Stimulated activated naive B cell treated with anti-CD40 and anti-IgM and Interleukin-4, amounts not matched to agents 10 μg/mL and 1 μg/mL and 100 μg/mL, for 72 hours (primary cell): ENCODE data around the gene POU2F2.

ENCODE experiments used
- ATAC-seq, 2 donors: fragments of 150-1000 bp; cut with Tn5 transposase; replicated peaks; 2 replicates each; pipeline ENCODE4 v1.10.0; 2021; ENCODE audit warnings: moderate library complexity in 1 of 2
- DNase-seq: peaks from one replicate; pipeline ENCODE4 v3.0.0; 2021
- H3K27ac Mint-ChIP-seq: one replicate; pipeline ENCODE4 v1.8.0; 2022; ENCODE audit warnings: mild to moderate bottlenecking, mixed read lengths
- H3K27me3 Mint-ChIP-seq, 2 donors: one replicate each; pipeline ENCODE4 v1.8.0; 2022; ENCODE audit warnings: mixed read lengths in 2 of 2
- H3K36me3 Mint-ChIP-seq, 2 donors: one replicate each; pipeline ENCODE4 v1.8.0; 2022; ENCODE audit warnings: mixed read lengths in 2 of 2, mild to moderate bottlenecking in 1 of 2
- H3K4me1 Mint-ChIP-seq, 2 donors: one replicate each; pipeline ENCODE4 v1.8.0; 2022; ENCODE audit warnings: mixed read lengths in 2 of 2, mild to moderate bottlenecking in 1 of 2
- H3K4me3 Mint-ChIP-seq, 2 donors: one replicate each; pipeline ENCODE4 v1.8.0; 2022; ENCODE audit warnings: mild to moderate bottlenecking in 2 of 2, mixed read lengths in 2 of 2, moderate library complexity in 1 of 2
- H3K9me3 Mint-ChIP-seq, 2 donors: one replicate each; pipeline ENCODE4 v1.8.0; 2022; ENCODE audit warnings: mixed read lengths in 2 of 2, mild to moderate bottlenecking in 1 of 2

POU2F2 gene

DNA sequence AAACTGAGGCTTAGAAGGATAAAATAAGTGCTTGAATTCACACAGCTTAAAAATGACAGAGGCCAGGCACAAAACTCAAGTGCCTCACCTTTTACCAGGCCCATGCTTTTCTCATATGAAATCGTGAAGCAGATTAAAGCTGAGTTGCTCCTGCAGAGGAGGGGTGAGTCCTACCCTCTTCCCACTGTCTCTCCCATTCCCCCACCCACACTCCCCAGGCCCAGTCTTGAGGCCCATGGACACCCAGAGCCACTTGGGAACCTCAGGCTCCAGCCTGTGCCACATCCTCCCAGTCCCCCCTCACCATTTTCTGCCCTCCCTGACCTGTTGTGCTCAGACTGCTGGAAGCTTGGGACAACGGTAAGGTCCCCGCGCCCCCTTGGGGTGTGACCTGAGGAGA lies 38.7 kb downstream of the POU2F2 start:
- Mint-ChIP-seq H3K4me3 (no peak overlapping the region), H3K4me1 (peaks cover 40 to 61% of the 10 kb centered on the region in 2 donors), H3K27ac (peak overlapping the region; percentile 84), H3K9me3 (no peaks in the 10 kb centered on the region), H3K27me3 (no peaks in the 10 kb centered on the region), H3K36me3 (peaks cover 52 to 64% of the 10 kb centered on the region in 2 donors)
- DNase-seq (no peak), ATAC-seq (no peak)

DNA sequence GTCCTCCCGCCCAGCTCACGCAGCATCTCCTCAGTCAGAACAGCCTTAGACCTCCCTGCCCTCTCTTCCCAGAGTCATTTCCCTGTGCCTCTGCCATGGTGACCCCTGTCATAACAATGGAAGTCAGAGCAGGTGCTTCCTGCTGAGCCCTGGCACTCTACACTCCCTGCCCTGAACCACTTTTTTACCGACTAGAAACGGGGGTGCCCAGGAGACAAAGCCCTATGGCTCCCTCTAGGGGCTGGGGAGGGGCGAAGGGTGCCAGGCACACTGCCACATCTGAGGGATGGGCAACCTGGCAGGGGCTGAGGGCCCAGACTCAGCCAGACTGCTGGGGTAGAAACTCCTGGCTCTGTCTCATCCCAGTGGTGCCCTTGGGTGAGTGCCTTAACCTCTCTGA lies 39.9 kb downstream of the POU2F2 start:
- DNase-seq (no peak), ATAC-seq (peak; percentile 29 to 36)
- Mint-ChIP-seq H3K36me3 (peaks cover 52 to 67% of the 10 kb centered on the region in 2 donors), H3K27me3 (no peaks in the 10 kb centered on the region), H3K4me1 (peaks cover 47 to 72% of the 10 kb centered on the region in 2 donors), H3K27ac (peak overlapping the region; percentile 60), H3K4me3 (no peak overlapping the region), H3K9me3 (no peaks in the 10 kb centered on the region)

DNA sequence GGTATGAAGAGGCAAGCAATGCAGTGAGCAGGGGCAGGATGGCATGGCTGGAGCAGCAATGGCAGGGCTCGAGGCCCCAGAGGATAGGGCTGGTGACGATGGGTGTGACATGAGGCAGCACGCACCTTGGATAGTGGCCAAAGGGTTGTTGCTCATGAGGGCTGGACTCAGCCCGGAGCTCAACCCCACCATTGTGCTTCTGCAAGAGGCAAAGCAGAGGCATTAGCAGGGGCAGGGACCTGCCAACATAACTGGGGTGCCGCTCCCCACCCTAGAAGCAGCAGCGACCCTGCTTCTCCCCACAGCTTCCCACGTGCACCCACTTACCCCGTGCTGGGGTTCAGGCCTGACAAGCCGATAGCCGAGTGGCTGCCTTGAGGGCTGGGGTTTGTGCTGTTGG lies 40.5 kb downstream of the POU2F2 start:
- Mint-ChIP-seq H3K27ac (peak overlapping the region; percentile 59), H3K36me3 (peaks cover 52 to 65% of the 10 kb centered on the region in 2 donors), H3K27me3 (no peaks in the 10 kb centered on the region), H3K4me1 (peaks cover 50 to 78% of the 10 kb centered on the region in 2 donors), H3K4me3 (peak overlapping the region in 1 of 2 donors; percentile 46), H3K9me3 (no peaks in the 10 kb centered on the region)
- no peak for ATAC-seq
- DNase-seq: no peak

DNA sequence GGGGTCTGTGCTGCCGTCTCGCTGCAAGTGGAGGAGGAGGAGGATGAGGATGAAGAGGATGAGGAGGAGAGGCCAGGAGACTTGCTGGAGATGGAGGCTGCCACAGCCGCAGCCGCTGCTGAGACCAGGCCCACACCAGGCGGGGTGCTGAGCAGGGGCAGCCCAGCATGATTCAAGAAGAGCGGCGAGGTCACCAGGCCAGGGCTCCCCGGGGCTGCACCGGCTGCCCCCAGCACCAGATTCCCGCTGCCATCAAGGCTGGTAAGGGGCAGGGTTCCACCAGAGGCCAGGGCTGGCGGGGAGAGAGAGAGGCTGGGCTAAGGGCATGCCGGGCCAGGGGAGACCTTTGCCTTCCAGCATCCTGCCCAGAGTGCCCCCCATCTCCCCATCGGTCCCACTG lies 40.9 kb downstream of the POU2F2 start:
- no peaks in the 10 kb centered on the region for H3K9me3 Mint-ChIP-seq
- peaks cover 47 to 61% of the 10 kb centered on the region in 2 donors for H3K36me3 Mint-ChIP-seq
- H3K27ac Mint-ChIP-seq: peak overlapping the region; percentile 91
- H3K4me1 Mint-ChIP-seq: peaks cover 50 to 78% of the 10 kb centered on the region in 2 donors
- DNase-seq (no peak), ATAC-seq (no peak)
- H3K27me3 Mint-ChIP-seq: no peaks in the 10 kb centered on the region
- peak overlapping the region in 1 of 2 donors; percentile 46 for H3K4me3 Mint-ChIP-seq

DNA sequence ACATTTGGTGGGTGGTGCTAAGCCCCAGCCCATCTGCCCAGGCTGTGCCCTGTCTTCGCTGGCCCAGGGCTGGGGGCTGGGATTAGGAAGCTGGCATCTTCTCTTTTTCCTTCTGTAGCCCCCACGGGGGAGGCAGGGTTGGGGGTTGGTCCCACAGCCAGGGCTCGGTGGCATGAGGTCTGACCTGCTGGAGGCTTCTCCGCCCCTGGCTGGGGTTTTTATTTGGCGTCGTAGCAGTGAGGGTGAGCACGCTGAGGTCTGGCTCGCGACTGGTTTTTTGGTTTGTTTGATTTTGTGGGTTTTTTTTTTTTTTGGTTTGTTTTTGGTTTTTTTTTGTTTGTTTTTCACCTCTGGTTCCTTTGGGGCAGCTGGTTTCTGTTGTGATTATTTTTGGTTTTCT lies 41.6 kb downstream of the POU2F2 start:
- Mint-ChIP-seq H3K27me3 (no peaks in the 10 kb centered on the region), H3K4me3 (peak overlapping the region; percentile 19 to 54), H3K9me3 (no peaks in the 10 kb centered on the region), H3K27ac (peak overlapping the region; percentile 91), H3K4me1 (peaks cover 54 to 85% of the 10 kb centered on the region in 2 donors), H3K36me3 (peaks cover 45 to 59% of the 10 kb centered on the region in 2 donors)
- ATAC-seq (no peak), DNase-seq (no peak)

DNA sequence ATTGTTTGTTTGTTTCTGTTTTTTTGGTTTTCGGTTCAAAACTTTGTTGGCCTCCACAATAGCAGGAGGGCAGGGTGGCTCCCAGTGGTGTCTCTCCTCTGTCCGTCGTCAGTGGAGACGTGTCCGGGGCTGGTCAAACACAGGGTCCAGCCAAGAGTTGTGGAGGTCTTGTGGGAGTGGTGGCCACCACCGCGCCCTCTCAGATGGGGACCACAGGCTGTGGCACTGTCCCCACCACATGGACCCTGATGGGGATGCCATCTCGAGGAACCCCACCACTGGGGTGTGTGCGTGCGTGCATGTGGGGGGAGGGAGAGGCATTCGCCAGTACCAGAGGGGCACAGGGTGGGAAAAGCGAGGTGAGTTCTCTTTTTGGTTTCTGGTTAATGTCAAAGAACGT lies 42.5 kb downstream of the POU2F2 start:
- H3K27ac Mint-ChIP-seq: peak overlapping the region; percentile 91
- DNase-seq (no peak), ATAC-seq (no peak)
- no peaks in the 10 kb centered on the region for H3K27me3 Mint-ChIP-seq
- H3K4me3 Mint-ChIP-seq: peak overlapping the region in 1 of 2 donors; percentile 34
- H3K9me3 Mint-ChIP-seq: no peaks in the 10 kb centered on the region
- H3K4me1 Mint-ChIP-seq: peaks cover 53 to 83% of the 10 kb centered on the region in 2 donors
- H3K36me3 Mint-ChIP-seq: peaks cover 36 to 55% of the 10 kb centered on the region in 2 donors

DNA sequence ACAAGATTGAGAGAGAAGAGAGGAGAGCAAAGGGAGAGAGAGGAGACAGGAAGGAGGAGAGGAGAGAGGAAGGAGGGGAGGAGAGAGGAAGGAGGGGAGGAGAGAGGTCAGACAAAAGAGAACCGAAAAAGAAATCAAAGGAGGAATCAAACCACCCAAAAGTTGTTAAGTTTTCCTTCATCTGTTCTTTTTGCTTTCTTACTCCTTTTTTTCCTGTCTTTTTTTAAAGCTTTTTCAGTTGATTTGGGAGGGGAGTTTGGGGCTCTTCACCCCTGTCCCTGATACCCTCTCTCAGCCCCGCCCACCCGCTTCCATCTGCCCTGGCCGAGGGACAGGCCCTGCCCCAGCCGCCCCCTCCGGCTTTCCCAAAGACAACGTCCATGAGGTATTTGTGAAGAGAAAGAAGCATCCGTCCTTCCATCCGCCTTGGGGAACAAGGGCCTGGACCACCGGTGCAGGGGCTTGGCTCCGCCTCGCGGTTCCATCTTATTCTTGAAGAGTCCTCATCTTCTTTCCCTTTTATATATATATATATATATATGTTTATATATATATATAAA lies 43.0 kb downstream of the POU2F2 start:
- Mint-ChIP-seq H3K27me3 (no peaks in the 10 kb centered on the region), H3K27ac (peak overlapping the region; percentile 91), H3K36me3 (peaks cover 32 to 52% of the 10 kb centered on the region in 2 donors), H3K4me3 (peak overlapping the region in 1 of 2 donors; percentile 0), H3K4me1 (peaks cover 49 to 79% of the 10 kb centered on the region in 2 donors), H3K9me3 (no peaks in the 10 kb centered on the region)
- DNase-seq (no peak), ATAC-seq (no peak)

DNA sequence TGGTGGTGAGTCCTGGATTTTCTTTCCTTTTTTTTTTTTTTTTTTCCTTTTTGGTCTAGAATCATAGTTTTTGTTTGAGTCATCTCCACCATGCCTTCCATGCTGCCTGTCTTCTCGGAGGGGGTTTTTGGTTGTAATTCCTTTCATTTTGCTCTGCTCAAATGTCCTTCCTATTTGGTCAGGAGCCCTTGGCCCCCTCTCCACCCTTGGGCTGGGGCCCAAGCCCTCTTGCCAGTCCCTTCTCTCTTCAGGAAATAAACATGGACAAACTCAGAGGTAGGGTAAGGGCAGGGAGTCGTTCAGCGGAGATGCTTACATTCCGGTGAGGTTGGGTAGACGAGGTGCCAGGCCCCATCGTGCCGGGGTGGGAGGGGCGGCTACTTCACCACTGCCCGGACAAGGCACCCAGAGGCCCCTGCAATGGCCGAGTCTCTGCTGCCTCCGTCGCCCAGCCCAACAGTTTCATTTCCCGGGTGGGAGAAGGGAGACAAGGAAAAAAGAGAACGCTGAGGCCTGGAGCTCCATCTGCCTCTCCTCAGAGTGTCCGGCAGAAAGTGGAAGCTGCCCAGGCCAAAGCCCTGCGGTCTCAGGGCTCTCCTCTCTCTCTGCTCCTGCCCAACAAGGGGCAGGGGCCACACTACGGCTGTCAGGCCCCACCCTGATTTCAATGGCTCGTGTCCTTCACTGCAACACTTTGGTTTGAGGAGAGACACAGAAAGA lies 43.6 kb downstream of the POU2F2 start:
- no peak for ATAC-seq
- no peak for DNase-seq
- peaks cover 29 to 52% of the 10 kb centered on the region in 2 donors for H3K36me3 Mint-ChIP-seq
- no peaks in the 10 kb centered on the region for H3K27me3 Mint-ChIP-seq
- peak overlapping the region; percentile 90 for H3K27ac Mint-ChIP-seq
- H3K4me3 Mint-ChIP-seq: peak overlapping the region; percentile 10 to 55
- no peaks in the 10 kb centered on the region for H3K9me3 Mint-ChIP-seq
- H3K4me1 Mint-ChIP-seq: peaks cover 46 to 73% of the 10 kb centered on the region in 2 donors

DNA sequence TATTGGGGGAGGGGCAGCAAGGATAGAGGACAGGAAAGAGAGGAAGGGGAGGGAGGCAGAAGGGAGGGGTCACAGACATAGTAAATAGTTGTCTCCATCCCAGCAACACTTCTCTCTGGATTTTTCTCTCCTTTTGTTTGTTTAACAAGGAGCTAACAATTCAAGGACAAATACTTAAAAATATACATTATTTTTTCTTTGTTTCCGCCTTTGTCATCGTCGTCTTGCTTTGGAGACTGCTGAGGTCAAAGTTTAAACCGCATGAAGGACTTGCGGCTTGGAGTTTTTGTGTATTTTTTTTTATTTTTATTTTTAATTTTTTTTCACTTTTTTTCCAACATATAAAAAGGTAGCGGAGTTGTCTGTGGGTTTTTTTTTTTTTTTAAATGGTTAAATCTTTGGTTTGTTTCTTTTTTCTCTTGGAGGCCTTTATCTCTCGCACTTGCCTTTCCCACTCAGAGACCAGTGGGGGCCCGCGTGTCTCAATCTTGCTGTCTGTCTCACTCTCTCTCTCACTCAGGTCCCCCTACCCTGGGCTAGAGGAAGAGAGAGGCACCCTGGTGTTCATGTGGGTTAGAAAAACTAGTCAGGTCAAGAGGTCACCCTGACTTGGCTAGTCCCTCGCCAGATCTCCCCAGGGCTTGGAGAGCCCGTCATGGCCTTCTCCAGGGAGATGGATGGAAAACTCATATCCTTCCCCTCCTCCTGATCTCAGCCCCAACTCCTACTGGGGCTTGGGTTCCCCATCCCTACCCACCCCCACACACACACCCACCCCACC lies 45.3 kb downstream of the POU2F2 start:
- peak overlapping the region in 1 of 2 donors; percentile 47 for H3K4me3 Mint-ChIP-seq
- DNase-seq: no peak
- peaks cover 42 to 65% of the 10 kb centered on the region in 2 donors for H3K4me1 Mint-ChIP-seq
- no peaks in the 10 kb centered on the region for H3K9me3 Mint-ChIP-seq
- H3K27me3 Mint-ChIP-seq: no peaks in the 10 kb centered on the region
- ATAC-seq: peak; percentile 17 to 28
- H3K36me3 Mint-ChIP-seq: peaks cover 28 to 48% of the 10 kb centered on the region in 2 donors
- peak overlapping the region; percentile 72 for H3K27ac Mint-ChIP-seq

DNA sequence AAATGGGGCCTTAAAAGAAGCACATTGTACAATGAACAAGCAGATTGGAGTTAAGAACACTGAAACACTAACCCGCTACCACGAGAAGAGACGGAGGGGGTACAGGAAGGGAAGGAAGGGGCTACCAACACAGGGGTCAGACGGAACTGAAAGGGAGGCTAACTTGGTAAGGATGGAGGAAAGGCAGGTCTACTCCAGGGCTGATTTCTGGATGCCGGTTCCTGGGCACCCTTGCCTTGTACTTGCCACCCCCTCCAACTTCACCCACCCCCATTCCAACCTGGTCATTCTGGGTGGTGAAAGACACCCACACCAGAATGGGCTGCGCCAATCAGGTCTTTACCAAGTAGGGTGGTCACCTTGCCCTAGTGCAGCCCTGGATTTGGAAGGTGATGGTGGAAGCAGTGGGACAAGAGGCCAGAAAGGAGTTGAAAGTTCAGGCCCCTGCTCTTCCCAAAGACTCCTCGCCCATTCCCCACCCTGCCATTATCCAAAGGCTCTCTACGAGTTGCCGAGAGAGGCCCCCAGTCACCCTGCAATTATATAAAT lies 46.0 kb downstream of the POU2F2 start:
- peaks cover 31 to 48% of the 10 kb centered on the region in 2 donors for H3K36me3 Mint-ChIP-seq
- H3K27ac Mint-ChIP-seq: no peak overlapping the region

DNA sequence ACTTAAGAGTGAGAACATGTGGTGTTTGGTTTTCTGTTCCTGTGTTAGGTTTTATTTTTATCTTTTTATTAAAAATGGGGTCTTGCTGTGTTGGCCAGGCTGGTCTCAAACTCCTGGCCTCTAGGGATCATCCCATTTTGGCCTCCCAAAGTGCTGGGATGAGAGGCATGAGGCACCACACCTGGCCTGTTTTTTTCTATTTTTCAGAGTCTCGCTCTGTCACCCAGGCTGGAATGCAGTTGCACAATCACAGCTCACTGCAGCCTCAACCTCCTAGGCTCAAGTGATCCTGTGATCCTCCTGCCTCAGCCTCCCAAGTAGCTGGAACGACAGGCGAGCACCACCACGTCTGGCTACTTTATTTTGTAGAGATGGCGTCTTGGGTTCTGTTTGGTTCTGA lies 48.7 kb downstream of the POU2F2 start:
- Mint-ChIP-seq H3K27me3 (no peaks in the 10 kb centered on the region), H3K36me3 (peaks cover 15 to 45% of the 10 kb centered on the region in 2 donors), H3K27ac (no peak overlapping the region), H3K4me3 (no peak overlapping the region), H3K9me3 (no peaks in the 10 kb centered on the region), H3K4me1 (peaks cover 23 to 41% of the 10 kb centered on the region in 2 donors)
- DNase-seq (no peak), ATAC-seq (no peak)

More for the DNA sequence above, 46.0 kb downstream of the POU2F2 start:
- DNase-seq: no peak
- peak in 1 of 2 donors; percentile 3 for ATAC-seq
- Mint-ChIP-seq H3K4me3 (peak overlapping the region in 1 of 2 donors; percentile 39), H3K4me1 (peaks cover 44 to 64% of the 10 kb centered on the region in 2 donors), H3K27me3 (no peaks in the 10 kb centered on the region), H3K9me3 (no peaks in the 10 kb centered on the region)

DNA sequence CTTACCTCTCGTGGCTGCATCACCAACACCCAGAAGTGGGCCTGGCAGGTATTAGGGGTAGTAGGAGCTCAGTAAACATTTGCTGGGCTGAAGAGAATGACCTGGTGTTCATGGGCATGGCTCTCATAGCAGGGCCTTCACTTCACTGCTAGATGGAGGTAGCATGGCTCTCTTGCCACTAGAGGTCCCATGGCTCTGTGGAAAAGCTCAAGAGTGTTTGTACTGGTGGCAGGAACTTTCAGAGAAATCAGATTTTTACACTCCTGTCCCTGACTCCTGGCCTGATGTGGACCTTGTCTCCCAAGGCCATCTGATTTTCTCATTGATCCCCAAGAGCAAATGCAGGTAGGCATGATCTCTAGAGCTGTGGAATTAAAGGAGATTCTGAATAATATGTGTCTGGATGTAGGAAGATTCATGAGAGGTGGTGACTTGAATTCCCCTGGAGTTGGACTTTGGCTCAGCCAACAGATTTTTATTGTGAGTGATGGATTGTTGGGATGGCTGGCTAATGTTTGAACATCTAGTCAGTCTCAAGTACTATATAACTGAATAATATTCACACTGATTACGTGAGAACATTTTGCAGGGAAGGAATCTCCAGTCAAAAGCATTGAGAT lies 50.6 kb downstream of the POU2F2 start:
- Mint-ChIP-seq H3K27me3 (no peaks in the 10 kb centered on the region), H3K9me3 (no peaks in the 10 kb centered on the region), H3K4me1 (peaks cover 31 to 43% of the 10 kb centered on the region in 2 donors), H3K36me3 (peaks cover 20 to 57% of the 10 kb centered on the region in 2 donors), H3K27ac (peak overlapping the region; percentile 65), H3K4me3 (no peak overlapping the region)
- ATAC-seq (peak; percentile 66 to 67), DNase-seq (no peak)

DNA sequence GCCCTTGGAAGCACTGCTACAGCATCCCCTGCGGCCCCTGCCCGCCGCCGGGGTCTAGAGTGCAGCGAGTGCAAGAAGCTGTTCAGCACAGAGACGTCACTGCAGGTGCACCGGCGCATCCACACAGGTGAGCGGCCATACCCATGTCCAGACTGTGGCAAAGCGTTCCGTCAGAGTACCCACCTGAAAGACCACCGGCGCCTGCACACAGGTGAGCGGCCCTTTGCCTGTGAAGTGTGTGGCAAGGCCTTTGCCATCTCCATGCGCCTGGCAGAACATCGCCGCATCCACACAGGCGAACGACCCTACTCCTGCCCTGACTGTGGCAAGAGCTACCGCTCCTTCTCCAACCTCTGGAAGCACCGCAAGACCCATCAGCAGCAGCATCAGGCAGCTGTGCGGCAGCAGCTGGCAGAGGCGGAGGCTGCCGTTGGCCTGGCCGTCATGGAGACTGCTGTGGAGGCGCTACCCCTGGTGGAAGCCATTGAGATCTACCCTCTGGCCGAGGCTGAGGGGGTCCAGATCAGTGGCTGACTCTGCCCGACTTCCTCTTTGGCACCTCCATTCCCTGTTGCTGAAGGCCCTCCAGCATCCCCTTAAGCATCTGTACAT lies 51.4 kb downstream of the POU2F2 start:
- peaks cover 23 to 64% of the 10 kb centered on the region in 2 donors for H3K36me3 Mint-ChIP-seq
- peak overlapping the region; percentile 65 for H3K27ac Mint-ChIP-seq
- no peak overlapping the region for H3K4me3 Mint-ChIP-seq
- H3K4me1 Mint-ChIP-seq: peaks cover 32 to 41% of the 10 kb centered on the region in 2 donors
- ATAC-seq: no peak
- H3K9me3 Mint-ChIP-seq: no peaks in the 10 kb centered on the region
- no peaks in the 10 kb centered on the region for H3K27me3 Mint-ChIP-seq
- DNase-seq: no peak
